ENCODE measurements around the gene KCTD11. TPM values are rescaled to one million over a fixed set of nuclear protein-coding genes. Genes with fewer than 3 reads are reported as not detected.

Gene KCTD11
- total and polyA plus RNA-seq, 2 of the 13 experiments (the other 11 are each of a cell fraction or from before 2014, with no cell fraction given) = 1.6 to 2.6 TPM

GRCh38 chr17:7306911-7307685 is 44.9 kb upstream of the KCTD11 start, which contains the start of gene EIF5A (continued):
- TF ChIP-seq KMT2B (CRISPR knock-in tag; IDR thresholded peaks at IDR 0.05) = no peak
- TF ChIP-seq SNAI1 (CRISPR knock-in tag; IDR thresholded peaks at IDR 0.05; ENCODE audit: borderline replicate concordance) = no peak
- TF ChIP-seq ZNF841 (CRISPR knock-in tag; IDR thresholded peaks at IDR 0.05; ENCODE audit: borderline replicate concordance) = no peak
- TF ChIP-seq, protein P1, sequence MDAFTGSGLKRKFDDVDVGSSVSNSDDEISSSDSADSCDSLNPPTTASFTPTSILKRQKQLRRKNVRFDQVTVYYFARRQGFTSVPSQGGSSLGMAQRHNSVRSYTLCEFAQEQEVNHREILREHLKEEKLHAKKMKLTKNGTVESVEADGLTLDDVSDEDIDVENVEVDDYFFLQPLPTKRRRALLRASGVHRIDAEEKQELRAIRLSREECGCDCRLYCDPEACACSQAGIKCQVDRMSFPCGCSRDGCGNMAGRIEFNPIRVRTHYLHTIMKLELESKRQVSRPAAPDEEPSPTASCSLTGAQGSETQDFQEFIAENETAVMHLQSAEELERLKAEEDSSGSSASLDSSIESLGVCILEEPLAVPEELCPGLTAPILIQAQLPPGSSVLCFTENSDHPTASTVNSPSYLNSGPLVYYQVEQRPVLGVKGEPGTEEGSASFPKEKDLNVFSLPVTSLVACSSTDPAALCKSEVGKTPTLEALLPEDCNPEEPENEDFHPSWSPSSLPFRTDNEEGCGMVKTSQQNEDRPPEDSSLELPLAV (CRISPR knock-in tag; conservative IDR thresholded peaks at IDR 0.05; ENCODE audit: low read depth) = no peak
- TF ChIP-seq ZNF280B (CRISPR knock-in tag; IDR thresholded peaks at IDR 0.05; ENCODE audit: borderline replicate concordance) = no peak; the same call in 1 of the 2 replicates
- TF ChIP-seq HINFP (CRISPR knock-in tag; IDR thresholded peaks at IDR 0.05; ENCODE audit: low read depth) = peak; percentile 71; the same call in 1 of the 2 replicates
- no peak; the same call in 1 of the 2 replicates for TF ChIP-seq ZNF343 (CRISPR knock-in tag; IDR thresholded peaks at IDR 0.05)
- TF ChIP-seq ZNF180 (CRISPR knock-in tag; IDR thresholded peaks at IDR 0.05; ENCODE audit: borderline replicate concordance, low read depth) = no peak
- peak; percentile 74; the same call in 1 of the 2 replicates for TF ChIP-seq GLI4 (CRISPR knock-in tag; IDR thresholded peaks at IDR 0.05; ENCODE audit: borderline replicate concordance)
- TF ChIP-seq ZNF598 (CRISPR knock-in tag; IDR thresholded peaks at IDR 0.05; ENCODE audit: borderline replicate concordance) = peak; percentile 76; the same call in 1 of the 2 replicates
- TF ChIP-seq ARNT (IDR thresholded peaks at IDR 0.05) = no peak
- no peak for TF ChIP-seq REXO4 (CRISPR knock-in tag; IDR thresholded peaks at IDR 0.05; ENCODE audit: borderline replicate concordance)
- TF ChIP-seq ZNF383 (CRISPR knock-in tag; IDR thresholded peaks at IDR 0.05; ENCODE audit: borderline replicate concordance) = no peak
- no peak for TF ChIP-seq ZNF224 (CRISPR knock-in tag; IDR thresholded peaks at IDR 0.05)
- no peak for TF ChIP-seq ZNF790 (CRISPR knock-in tag; IDR thresholded peaks at IDR 0.05; ENCODE audit: borderline replicate concordance)
- no peak for TF ChIP-seq STAT5B (CRISPR knock-in tag; IDR thresholded peaks at IDR 0.05)
- no peak for TF ChIP-seq ARID2 (CRISPR knock-in tag; IDR thresholded peaks at IDR 0.05; ENCODE audit: borderline replicate concordance)
- no peak for TF ChIP-seq MBNL3 (CRISPR knock-in tag; conservative IDR thresholded peaks at IDR 0.05)
- TF ChIP-seq, protein P2, sequence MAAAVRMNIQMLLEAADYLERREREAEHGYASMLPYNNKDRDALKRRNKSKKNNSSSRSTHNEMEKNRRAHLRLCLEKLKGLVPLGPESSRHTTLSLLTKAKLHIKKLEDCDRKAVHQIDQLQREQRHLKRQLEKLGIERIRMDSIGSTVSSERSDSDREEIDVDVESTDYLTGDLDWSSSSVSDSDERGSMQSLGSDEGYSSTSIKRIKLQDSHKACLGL (CRISPR knock-in tag; IDR thresholded peaks at IDR 0.05) = 0 out of 2 replicates have a peak, but pooled peaks have one; percentile 4
- TF ChIP-seq, protein P3, sequence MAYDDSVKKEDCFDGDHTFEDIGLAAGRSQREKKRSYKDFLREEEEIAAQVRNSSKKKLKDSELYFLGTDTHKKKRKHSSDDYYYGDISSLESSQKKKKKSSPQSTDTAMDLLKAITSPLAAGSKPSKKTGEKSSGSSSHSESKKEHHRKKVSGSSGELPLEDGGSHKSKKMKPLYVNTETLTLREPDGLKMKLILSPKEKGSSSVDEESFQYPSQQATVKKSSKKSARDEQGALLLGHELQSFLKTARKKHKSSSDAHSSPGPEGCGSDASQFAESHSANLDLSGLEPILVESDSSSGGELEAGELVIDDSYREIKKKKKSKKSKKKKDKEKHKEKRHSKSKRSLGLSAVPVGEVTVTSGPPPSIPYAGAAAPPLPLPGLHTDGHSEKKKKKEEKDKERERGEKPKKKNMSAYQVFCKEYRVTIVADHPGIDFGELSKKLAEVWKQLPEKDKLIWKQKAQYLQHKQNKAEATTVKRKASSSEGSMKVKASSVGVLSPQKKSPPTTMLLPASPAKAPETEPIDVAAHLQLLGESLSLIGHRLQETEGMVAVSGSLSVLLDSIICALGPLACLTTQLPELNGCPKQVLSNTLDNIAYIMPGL (CRISPR knock-in tag; IDR thresholded peaks at IDR 0.05; ENCODE audit: borderline replicate concordance in 1 of 2, low read depth in 1 of 2) = peak; percentile 35 to 68; a peak in 2 of 4 replicates
